ENCODE measurements around the gene ESR2. TPM values are rescaled to one million over a fixed set of nuclear protein-coding genes. Genes with fewer than 3 reads are reported as not detected.

ESR2 gene
- total RNA-seq, 1 donor from 2014 or later = 0.16 TPM

GRCh38 chr14:64225151-64225757 is 68.9 kb downstream of the ESR2 start:
- DNase-seq (ENCODE audit: extremely low spot score, unreplicated experiment) = no peak
- no peak overlapping the region for H3K4me3 Mint-ChIP-seq (ENCODE audit: unreplicated experiment)
- no peaks in the 10 kb centered on the region for H3K4me1 Mint-ChIP-seq (ENCODE audit: unreplicated experiment)
- no peaks in the 10 kb centered on the region for H3K9me3 Mint-ChIP-seq (ENCODE audit: unreplicated experiment)
- TF ChIP-seq, protein P1, sequence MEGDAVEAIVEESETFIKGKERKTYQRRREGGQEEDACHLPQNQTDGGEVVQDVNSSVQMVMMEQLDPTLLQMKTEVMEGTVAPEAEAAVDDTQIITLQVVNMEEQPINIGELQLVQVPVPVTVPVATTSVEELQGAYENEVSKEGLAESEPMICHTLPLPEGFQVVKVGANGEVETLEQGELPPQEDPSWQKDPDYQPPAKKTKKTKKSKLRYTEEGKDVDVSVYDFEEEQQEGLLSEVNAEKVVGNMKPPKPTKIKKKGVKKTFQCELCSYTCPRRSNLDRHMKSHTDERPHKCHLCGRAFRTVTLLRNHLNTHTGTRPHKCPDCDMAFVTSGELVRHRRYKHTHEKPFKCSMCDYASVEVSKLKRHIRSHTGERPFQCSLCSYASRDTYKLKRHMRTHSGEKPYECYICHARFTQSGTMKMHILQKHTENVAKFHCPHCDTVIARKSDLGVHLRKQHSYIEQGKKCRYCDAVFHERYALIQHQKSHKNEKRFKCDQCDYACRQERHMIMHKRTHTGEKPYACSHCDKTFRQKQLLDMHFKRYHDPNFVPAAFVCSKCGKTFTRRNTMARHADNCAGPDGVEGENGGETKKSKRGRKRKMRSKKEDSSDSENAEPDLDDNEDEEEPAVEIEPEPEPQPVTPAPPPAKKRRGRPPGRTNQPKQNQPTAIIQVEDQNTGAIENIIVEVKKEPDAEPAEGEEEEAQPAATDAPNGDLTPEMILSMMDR (IDR thresholded peaks at IDR 0.05) = no peak
- H3K27ac Mint-ChIP-seq (ENCODE audit: unreplicated experiment) = no peak overlapping the region
- peaks cover 19% of the 10 kb centered on the region for H3K36me3 Mint-ChIP-seq (ENCODE audit: unreplicated experiment)
- no peaks in the 10 kb centered on the region for H3K27me3 Mint-ChIP-seq (ENCODE audit: unreplicated experiment)

DNA sequence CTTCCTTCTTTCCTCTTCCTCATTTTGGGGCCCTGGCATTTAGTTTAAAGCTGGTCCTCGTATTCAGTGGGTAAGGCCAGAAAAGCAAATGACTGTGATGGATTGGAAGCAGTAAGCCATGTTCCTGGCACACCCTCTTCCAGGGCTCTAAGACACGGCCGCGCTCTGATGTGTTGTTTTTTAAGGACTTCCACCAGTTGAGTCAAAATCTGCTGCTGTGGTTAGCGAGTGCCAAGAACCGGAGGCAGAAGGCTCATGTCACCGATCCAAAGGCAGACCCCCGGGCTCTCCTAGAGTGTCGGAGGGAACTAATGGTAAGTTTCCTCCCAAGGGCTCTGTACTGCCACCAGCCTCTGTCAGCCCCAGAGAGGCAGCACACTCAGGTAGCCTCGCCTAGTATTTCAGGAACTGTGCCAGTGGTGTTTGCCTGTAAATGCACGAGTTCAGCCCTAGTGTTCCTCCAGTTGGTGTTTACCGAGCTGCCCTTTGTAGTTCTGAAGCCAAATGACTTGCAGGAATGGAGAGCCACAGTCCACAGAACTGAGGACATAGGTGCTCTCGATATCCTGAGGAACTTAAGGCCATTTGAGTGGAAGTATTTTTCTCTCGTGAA is 72.7 kb downstream of the ESR2 start:
- no peaks in the 10 kb centered on the region for H3K27me3 Mint-ChIP-seq (ENCODE audit: unreplicated experiment)
- H3K27ac Mint-ChIP-seq (ENCODE audit: unreplicated experiment) = no peak overlapping the region
- no peaks in the 10 kb centered on the region for H3K9me3 Mint-ChIP-seq (ENCODE audit: unreplicated experiment)
- no peak overlapping the region for H3K4me3 Mint-ChIP-seq (ENCODE audit: unreplicated experiment)
- peaks cover 25% of the 10 kb centered on the region for H3K36me3 Mint-ChIP-seq (ENCODE audit: unreplicated experiment)
- TF ChIP-seq, protein P1 (IDR thresholded peaks at IDR 0.05) = no peak
- DNase-seq (ENCODE audit: extremely low spot score, unreplicated experiment) = no peak
- peaks cover 8% of the 10 kb centered on the region for H3K4me1 Mint-ChIP-seq (ENCODE audit: unreplicated experiment)

DNA sequence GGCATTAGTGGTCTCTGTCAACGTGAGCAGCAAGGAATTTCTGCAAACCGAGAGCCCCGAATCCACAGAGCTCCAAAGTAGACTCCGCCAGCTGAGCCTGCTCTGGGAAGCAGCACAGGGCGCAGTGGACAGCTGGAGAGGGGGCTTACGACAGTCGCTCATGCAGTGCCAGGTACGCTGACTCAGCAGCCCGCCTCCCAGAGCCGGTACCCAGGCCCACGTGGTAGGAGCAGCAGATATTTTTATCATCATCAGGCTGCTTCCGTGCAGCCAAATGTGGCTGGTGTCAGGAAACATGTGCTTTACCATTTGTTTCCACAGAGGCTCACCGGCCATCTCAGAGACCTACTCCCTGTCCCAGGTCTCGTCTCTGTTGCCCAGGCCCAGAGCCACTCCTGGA is 73.7 kb downstream of the ESR2 start:
- DNase-seq (ENCODE audit: extremely low spot score, unreplicated experiment) = no peak
- Mint-ChIP-seq H3K4me3 (ENCODE audit: unreplicated experiment) (no peak overlapping the region), H3K9me3 (ENCODE audit: unreplicated experiment) (no peaks in the 10 kb centered on the region), H3K27ac (ENCODE audit: unreplicated experiment) (no peak overlapping the region), H3K4me1 (ENCODE audit: unreplicated experiment) (peaks cover 8% of the 10 kb centered on the region), H3K27me3 (ENCODE audit: unreplicated experiment) (no peaks in the 10 kb centered on the region), H3K36me3 (ENCODE audit: unreplicated experiment) (peaks cover 33% of the 10 kb centered on the region)
- TF ChIP-seq, protein P1 (IDR thresholded peaks at IDR 0.05) = no peak

GRCh38 chr14:64220056-64220455 is 74.1 kb downstream of the ESR2 start:
- Mint-ChIP-seq H3K36me3 (ENCODE audit: unreplicated experiment) (peaks cover 30% of the 10 kb centered on the region), H3K9me3 (ENCODE audit: unreplicated experiment) (no peaks in the 10 kb centered on the region), H3K4me1 (ENCODE audit: unreplicated experiment) (peaks cover 8% of the 10 kb centered on the region), H3K27me3 (ENCODE audit: unreplicated experiment) (no peaks in the 10 kb centered on the region), H3K4me3 (ENCODE audit: unreplicated experiment) (no peak overlapping the region), H3K27ac (ENCODE audit: unreplicated experiment) (no peak overlapping the region)
- TF ChIP-seq, protein P1 (IDR thresholded peaks at IDR 0.05) = no peak
- no peak for DNase-seq (ENCODE audit: extremely low spot score, unreplicated experiment)

GRCh38 chr14:64218344-64219240 is 75.6 kb downstream of the ESR2 start:
- no peak for DNase-seq (ENCODE audit: extremely low spot score, unreplicated experiment)
- H3K27ac Mint-ChIP-seq (ENCODE audit: unreplicated experiment) = no peak overlapping the region
- peaks cover 8% of the 10 kb centered on the region for H3K4me1 Mint-ChIP-seq (ENCODE audit: unreplicated experiment)
- H3K36me3 Mint-ChIP-seq (ENCODE audit: unreplicated experiment) = peaks cover 32% of the 10 kb centered on the region
- no peak overlapping the region for H3K4me3 Mint-ChIP-seq (ENCODE audit: unreplicated experiment)
- H3K27me3 Mint-ChIP-seq (ENCODE audit: unreplicated experiment) = no peaks in the 10 kb centered on the region
- H3K9me3 Mint-ChIP-seq (ENCODE audit: unreplicated experiment) = no peaks in the 10 kb centered on the region
- TF ChIP-seq, protein P1 (IDR thresholded peaks at IDR 0.05) = no peak
